Ovary (tissue), 9 donors: ENCODE results near the gene PLEKHA8. TPM values are rescaled to one million over a fixed set of nuclear protein-coding genes. Genes with fewer than 3 reads are reported as not detected.

Experiments used
- DNase-seq, 5 donors: peaks; one replicate each; pipeline ENCODE4 v3.0.0-alpha.2; 2019 to 2020
- H3K27ac ChIP-seq, 2 donors: fragments of 200-600 bp; one replicate each; pipeline versions ENCODE4 v1.5.1 to v1.8.0; 2019 to 2022
- H3K27me3 ChIP-seq: fragments of 200-600 bp; one replicate; pipeline ENCODE4 v1.8.0; 2022
- H3K36me3 ChIP-seq: fragments of 200-600 bp; sonication (generic); one replicate; pipeline ENCODE4 v1.5.1; 2019
- H3K4me1 ChIP-seq: one replicate; pipeline ENCODE4 v1.8.1; 2013; ENCODE audit warnings: mild to moderate bottlenecking, moderate library complexity; ENCODE audit not compliant: insufficient read depth
- H3K4me3 ChIP-seq: fragments of 200-600 bp; sonication (generic); one replicate; pipeline ENCODE4 v1.5.1; 2017
- H3K9me3 ChIP-seq, 2 donors: fragments of 200-600 bp in 1 of 2; sonication (generic) in 1 of 2; one replicate each; pipeline versions ENCODE4 v1.5.1 to v1.8.1; 2013 to 2019; ENCODE audit warnings: mild to moderate bottlenecking in 1 of 2, moderate library complexity in 1 of 2
- CTCF ChIP-seq, 3 donors: fragments of 450-650 bp in 2 of 3; fragments of 200-600 bp in 1 of 3; IDR thresholded peaks; one replicate each; pipeline versions ENCODE4 v1.5.1 to v1.8.0; 2016 to 2022; ENCODE audit warnings: antibody characterized with exemption in 3 of 3, mild to moderate bottlenecking in 1 of 3
- EP300 ChIP-seq: sonication (generic); formaldehyde crosslinking; IDR thresholded peaks from one replicate; pipeline ENCODE4 v1.6.1; 2017; ENCODE audit warnings: antibody characterized with exemption
- POLR2A ChIP-seq: fragments of 450-650 bp; IDR thresholded peaks from one replicate; pipeline ENCODE4 v1.6.1; 2017; ENCODE audit warnings: antibody characterized with exemption, mild to moderate bottlenecking, moderate library complexity
- WGBS, 3 donors: extraction: QIAGEN DNeasy Blood & Tissue Kit in 1 of 3; methylation state at CpG; one replicate each; pipeline versions ENCODE4 v1.1.5 to v1.1.7; 2013 to 2017; 5-methylcytosine and 5-hydroxymethylcytosine counted together
- intact Hi-C, 4 donors: fragments of 100-400 bp; cut with DNase I; formaldehyde crosslinking; loops; one replicate each; pipeline versions ENCODE4 v1.11.0 to v1.15.1; 2022 to 2023
- polyA plus RNA-seq, 2 donors: library from polyadenylated mRNA; stranded (reverse); fragments of 200-250 nt in 1 of 2; fragments of 350-450 nt in 1 of 2; fragmentation: Illumina TruSeq in 1 of 2; extraction: RNeasy Lipid Tissue Mini Kit (QIAGEN cat#74804) in 1 of 2; gene quantifications; one replicate each; pipeline ENCODE4 v1.2.3, GENCODE V29; 2013 to 2014
- total RNA-seq, 7 donors: library from RNA; depleted of rRNA in 2 of 7; stranded (reverse); fragments of >200 nt in 2 of 7; fragmentation: NEBNext Ultra II Directional in 3 of 7; extraction: Animal tissue kit (Norgen Biotek cat#: 25700) in 3 of 7; gene quantifications; one replicate each; pipeline versions ENCODE4 v1.1.0 to v1.2.4, GENCODE V29; 2016 to 2023
- donor health status: DM: no; HTN: no; CAD: no; lungs with moderate emphysema.
- donor health status: DM: no; HTN: no; CAD: no.
- donor health status: Bipolar disorder and iron deficiency.
- donor health status: DM: yes; HTN: yes; CAD: no.
- donor health status: DM: no; HTN: no; CAD: no.
- donor health status: DM: yes; HTN: yes; CAD: no.

The PLEKHA8 gene
- total and polyA plus RNA-seq, 9 donors: 3.1 to 12.8 (median 10.0) TPM

GRCh38 chr7:30028749-30029635 lies 780 bp downstream of the PLEKHA8 start:
- Histone ChIP-seq H3K9me3 (no peaks in the 10 kb centered on the region), H3K4me3 (peak overlapping the region; percentile 62), H3K36me3 (no peaks in the 10 kb centered on the region), H3K4me1 (peaks cover 13% of the 10 kb centered on the region), H3K27me3 (no peaks in the 10 kb centered on the region), H3K27ac (peak overlapping the region; percentile 82 to 90)
- DNase-seq: peak in 1 of 5 donors; percentile 41
- intact Hi-C loops: no loop called here
- 0 to 1% (median 1%) methylated on average over 35 to 42 of the region's 42 CpGs for WGBS, 3 donors
- TF ChIP-seq CTCF (IDR thresholded peaks at IDR 0.05) (no peak), EP300 (no peak), POLR2A (no peak)

- Histone ChIP-seq H3K4me3 (peak overlapping the region; percentile 62), H3K36me3 (no peaks in the 10 kb centered on the region), H3K27me3 (no peaks in the 10 kb centered on the region), H3K4me1 (peaks cover 11% of the 10 kb centered on the region), H3K9me3 (no peaks in the 10 kb centered on the region), H3K27ac (no peak overlapping the region)
- TF ChIP-seq EP300 (no peak), POLR2A (no peak), CTCF (IDR thresholded peaks at IDR 0.05) (no peak)
- 13 to 17% (median 14%) methylated on average over 6 of the region's 6 CpGs for WGBS, 3 donors
- DNase-seq: no peak
- intact Hi-C loops: no loop called here
These were observed 1.5 kb downstream of the PLEKHA8 start for GRCh38 chr7:30029696-30030095.

- DNase-seq: peak in 3 of 5 donors; percentile 26 to 60 (median 30)
- intact Hi-C loops: no loop called here
- Histone ChIP-seq H3K27ac (no peak overlapping the region), H3K36me3 (no peaks in the 10 kb centered on the region), H3K9me3 (no peaks in the 10 kb centered on the region), H3K27me3 (no peaks in the 10 kb centered on the region), H3K4me3 (no peak overlapping the region), H3K4me1 (peaks cover 2% of the 10 kb centered on the region)
- TF ChIP-seq CTCF (IDR thresholded peaks at IDR 0.05) (no peak), POLR2A (no peak), EP300 (no peak)
- 32 to 35% (median 35%) methylated on average over 4 of the region's 4 CpGs for WGBS, 3 donors
These were observed 4.3 kb downstream of the PLEKHA8 start for GRCh38 chr7:30032310-30033125.

- intact Hi-C loops: no loop called here
- 91 to 93% (median 92%) methylated on average over 3 of the region's 3 CpGs for WGBS, 3 donors
- H3K4me3 ChIP-seq: no peak overlapping the region
These were observed 6.3 kb downstream of the PLEKHA8 start for GRCh38 chr7:30034501-30034900.

More at GRCh38 chr7:30034501-30034900, 6.3 kb downstream of the PLEKHA8 start:
- Histone ChIP-seq H3K27me3 (no peaks in the 10 kb centered on the region), H3K9me3 (no peaks in the 10 kb centered on the region), H3K36me3 (no peaks in the 10 kb centered on the region), H3K4me1 (peaks cover 1% of the 10 kb centered on the region), H3K27ac (no peak overlapping the region)
- no peak for DNase-seq
- TF ChIP-seq CTCF (IDR thresholded peaks at IDR 0.05) (no peak), EP300 (no peak), POLR2A (no peak)
